Peyer's patch (tissue), 4 donors: ENCODE data around the gene TSPAN17. TPM values are rescaled to one million over a fixed set of nuclear protein-coding genes. Genes with fewer than 3 reads are reported as not detected.

ENCODE experiments used
- DNase-seq, 3 donors: peaks; one replicate each; pipeline ENCODE4 v3.0.0-alpha.2; 2017 to 2019
- H3K27ac ChIP-seq, 4 donors: fragments of 200-600 bp; sonication (generic); one replicate each; pipeline ENCODE4 v1.5.1; 2016 to 2019
- H3K27me3 ChIP-seq, 2 donors: fragments of 200-600 bp; sonication (generic); one replicate each; pipeline ENCODE4 v1.5.1; 2019
- H3K36me3 ChIP-seq, 3 donors: fragments of 200-600 bp; sonication (generic); one replicate each; pipeline ENCODE4 v1.5.1; 2016 to 2019
- H3K4me1 ChIP-seq, 4 donors: fragments of 200-600 bp; sonication (generic); one replicate each; pipeline ENCODE4 v1.5.1; 2016 to 2019
- H3K4me3 ChIP-seq, 4 donors: fragments of 200-600 bp; sonication (generic); 1 replicate in 3 of 4; 2 replicates in 1 of 4; pipeline ENCODE4 v1.5.1; 2016 to 2019; ENCODE audit warnings: mild to moderate bottlenecking in 1 of 4
- H3K9me3 ChIP-seq, 4 donors: fragments of 200-600 bp; sonication (generic); one replicate each; pipeline ENCODE4 v1.5.1; 2016 to 2019; ENCODE audit warnings: mild to moderate bottlenecking in 1 of 4
- POLR2A ChIP-seq, 2 donors: fragments of 450-650 bp; IDR thresholded peaks; one replicate each; pipeline ENCODE4 v1.5.1; 2017; ENCODE audit warnings: antibody characterized with exemption in 2 of 2, mild to moderate bottlenecking in 2 of 2, moderate library complexity in 2 of 2
- total RNA-seq, 4 donors: library from RNA; depleted of rRNA; stranded (reverse); fragments of >200 nt; gene quantifications; one replicate each; pipeline ENCODE4 v1.1.0, GENCODE V29; 2016
- TF ChIP-seq, protein P1 (sequence below), 6 experiments: fragments of 450-650 bp in 4 of 6; fragments of 200-600 bp in 2 of 6; sonication (generic) in 1 of 6; IDR thresholded peaks; one replicate each; pipeline ENCODE4 v1.5.1; 2017 to 2019; ENCODE audit warnings: antibody characterized with exemption in 6 of 6, mild to moderate bottlenecking in 3 of 6, moderate library complexity in 1 of 6

TSPAN17 gene
- total RNA-seq, 4 donors from 2014 or later, result 25.4 to 33.8 (median 28.7) TPM

DNA sequence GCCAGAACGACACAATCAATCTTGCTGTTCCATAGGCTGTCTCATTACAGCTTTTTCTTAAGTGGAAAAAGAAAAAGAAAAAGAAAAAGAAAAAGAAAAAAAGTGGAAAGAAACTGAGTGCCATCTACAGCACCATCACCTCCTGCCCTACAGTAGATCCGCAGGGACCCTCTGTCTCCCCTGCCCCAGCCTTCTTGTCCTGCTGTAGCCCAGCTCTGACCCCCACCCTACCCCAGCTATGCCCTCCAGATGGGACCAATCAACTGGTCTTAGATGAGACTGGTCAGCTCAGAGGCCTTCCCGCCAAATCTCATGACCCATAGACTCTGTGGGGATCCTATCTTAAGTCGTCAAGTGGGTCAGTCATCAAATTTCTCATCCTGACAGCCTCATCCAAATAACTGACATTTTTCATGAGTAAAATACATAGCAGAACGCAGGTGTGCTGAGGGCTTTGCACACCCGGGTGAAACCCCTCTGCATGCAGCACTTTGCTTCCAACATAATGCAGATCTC is 34.8 kb downstream of the TSPAN17 start:
- Histone ChIP-seq H3K4me3 (no peak overlapping the region), H3K4me1 (no peaks in the 10 kb centered on the region), H3K9me3 (no peaks in the 10 kb centered on the region), H3K27ac (no peak overlapping the region), H3K27me3 (no peaks in the 10 kb centered on the region), H3K36me3 (no peaks in the 10 kb centered on the region)
- TF ChIP-seq POLR2A (IDR thresholded peaks at IDR 0.05), result no peak
- TF ChIP-seq, protein P1, sequence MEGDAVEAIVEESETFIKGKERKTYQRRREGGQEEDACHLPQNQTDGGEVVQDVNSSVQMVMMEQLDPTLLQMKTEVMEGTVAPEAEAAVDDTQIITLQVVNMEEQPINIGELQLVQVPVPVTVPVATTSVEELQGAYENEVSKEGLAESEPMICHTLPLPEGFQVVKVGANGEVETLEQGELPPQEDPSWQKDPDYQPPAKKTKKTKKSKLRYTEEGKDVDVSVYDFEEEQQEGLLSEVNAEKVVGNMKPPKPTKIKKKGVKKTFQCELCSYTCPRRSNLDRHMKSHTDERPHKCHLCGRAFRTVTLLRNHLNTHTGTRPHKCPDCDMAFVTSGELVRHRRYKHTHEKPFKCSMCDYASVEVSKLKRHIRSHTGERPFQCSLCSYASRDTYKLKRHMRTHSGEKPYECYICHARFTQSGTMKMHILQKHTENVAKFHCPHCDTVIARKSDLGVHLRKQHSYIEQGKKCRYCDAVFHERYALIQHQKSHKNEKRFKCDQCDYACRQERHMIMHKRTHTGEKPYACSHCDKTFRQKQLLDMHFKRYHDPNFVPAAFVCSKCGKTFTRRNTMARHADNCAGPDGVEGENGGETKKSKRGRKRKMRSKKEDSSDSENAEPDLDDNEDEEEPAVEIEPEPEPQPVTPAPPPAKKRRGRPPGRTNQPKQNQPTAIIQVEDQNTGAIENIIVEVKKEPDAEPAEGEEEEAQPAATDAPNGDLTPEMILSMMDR (IDR thresholded peaks at IDR 0.05), result no peak
- DNase-seq, result no peak

DNA sequence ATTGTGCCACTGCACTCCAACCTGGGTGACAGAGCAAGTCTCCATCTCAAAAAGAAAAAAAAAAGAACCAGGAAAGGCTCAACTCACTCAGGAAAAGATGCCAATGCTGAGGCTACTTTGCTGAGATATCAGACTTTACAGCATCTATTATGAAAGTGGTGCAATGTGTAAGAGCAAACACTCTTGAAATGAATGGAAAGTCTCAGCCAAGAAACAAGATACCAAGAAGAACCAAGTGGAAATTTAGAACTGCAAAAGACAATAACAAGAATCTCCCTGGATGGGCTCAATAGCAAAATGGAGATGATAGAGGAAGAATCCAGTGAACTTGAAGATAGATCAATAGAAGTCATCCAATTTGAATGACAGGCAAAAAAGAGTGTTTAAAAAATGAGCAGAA is 37.7 kb downstream of the TSPAN17 start:
- no peaks in the 10 kb centered on the region for H3K27me3 ChIP-seq
- TF ChIP-seq, protein P1 (IDR thresholded peaks at IDR 0.05), result no peak
- no peak for TF ChIP-seq POLR2A (IDR thresholded peaks at IDR 0.05)
- no peak overlapping the region for H3K27ac ChIP-seq
- H3K4me3 ChIP-seq, result no peak overlapping the region
- no peak for DNase-seq
- peaks cover 0 to 5% (median 0%) of the 10 kb centered on the region in 4 donors for H3K9me3 ChIP-seq
- H3K36me3 ChIP-seq, result no peaks in the 10 kb centered on the region
- no peaks in the 10 kb centered on the region for H3K4me1 ChIP-seq

DNA sequence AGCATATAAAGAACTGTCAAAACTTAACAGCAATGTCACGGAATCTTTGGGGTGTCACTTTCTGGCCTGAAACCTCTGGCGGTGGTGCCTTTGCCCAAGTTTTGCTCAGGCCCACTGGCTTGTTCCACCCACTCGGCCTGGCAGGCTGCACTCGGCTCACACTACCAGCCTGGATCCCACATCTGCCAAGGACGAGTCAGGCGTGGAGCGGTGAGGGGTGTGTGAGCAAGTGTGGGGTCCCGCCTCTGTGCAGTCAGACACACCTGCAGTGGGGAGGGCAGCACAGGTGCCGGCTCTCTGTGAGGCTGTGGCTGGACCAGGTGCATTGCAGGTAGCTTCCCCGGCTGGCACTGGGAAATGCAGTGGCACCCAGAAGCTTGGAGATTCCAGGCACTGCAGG is 40.0 kb downstream of the TSPAN17 start:
- H3K36me3 ChIP-seq, result no peaks in the 10 kb centered on the region
- H3K4me1 ChIP-seq, result no peaks in the 10 kb centered on the region
- H3K9me3 ChIP-seq, result peaks cover 0 to 5% (median 0%) of the 10 kb centered on the region in 4 donors
- H3K27me3 ChIP-seq, result no peaks in the 10 kb centered on the region
- no peak overlapping the region for H3K4me3 ChIP-seq
- no peak for TF ChIP-seq POLR2A (IDR thresholded peaks at IDR 0.05)
- TF ChIP-seq, protein P1 (IDR thresholded peaks at IDR 0.05), result no peak
- DNase-seq, result no peak
- H3K27ac ChIP-seq, result no peak overlapping the region

DNA sequence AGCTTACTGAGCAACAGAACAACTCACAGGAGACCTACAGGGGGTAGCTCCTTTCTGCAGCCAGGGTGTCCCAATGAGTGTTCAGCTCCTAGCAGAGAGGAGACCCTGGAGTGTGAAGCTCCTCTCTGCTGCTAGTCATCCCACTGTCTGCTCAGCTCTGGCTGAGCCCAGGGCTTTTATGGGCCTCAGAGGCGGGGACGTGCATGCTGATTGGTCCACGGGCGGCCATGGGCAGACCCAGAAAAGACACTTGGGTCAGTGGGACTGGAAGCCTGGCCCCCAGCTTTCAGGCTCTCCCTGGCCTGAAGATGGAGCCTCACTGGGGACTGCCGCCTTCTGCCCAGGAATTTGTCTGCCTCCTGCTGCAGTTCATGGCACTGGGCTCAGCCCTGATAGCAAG is 40.6 kb downstream of the TSPAN17 start:
- H3K27me3 ChIP-seq, result no peaks in the 10 kb centered on the region

DNA sequence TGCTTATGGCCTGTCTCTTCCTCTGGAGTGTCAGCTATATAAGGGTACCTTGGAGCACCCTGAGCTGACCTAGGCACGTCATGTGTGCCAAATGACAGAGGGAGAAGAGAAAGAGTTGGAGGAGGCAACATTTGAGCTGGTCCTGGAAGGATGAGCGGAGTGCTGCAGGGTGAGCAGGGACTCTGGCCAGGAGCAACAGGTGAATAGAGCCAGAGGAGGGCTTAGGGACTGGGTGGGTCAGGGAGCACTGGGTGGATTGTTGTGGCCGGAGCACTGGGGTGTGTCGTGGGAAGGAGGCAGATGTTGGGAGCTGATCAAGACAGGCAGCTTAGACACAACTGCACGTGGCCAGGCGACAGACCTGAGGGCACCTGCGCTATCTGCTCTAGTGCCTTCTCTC is 43.6 kb downstream of the TSPAN17 start:
- no peaks in the 10 kb centered on the region for H3K36me3 ChIP-seq
- H3K4me3 ChIP-seq, result no peak overlapping the region
- no peaks in the 10 kb centered on the region for H3K27me3 ChIP-seq
- H3K4me1 ChIP-seq, result peaks cover 0 to 16% (median 0%) of the 10 kb centered on the region in 4 donors
- TF ChIP-seq, protein P1 (IDR thresholded peaks at IDR 0.05), result no peak
- no peak for TF ChIP-seq POLR2A (IDR thresholded peaks at IDR 0.05)
- peaks cover 0 to 5% (median 0%) of the 10 kb centered on the region in 4 donors for H3K9me3 ChIP-seq
- no peak for DNase-seq
- no peak overlapping the region for H3K27ac ChIP-seq

More for the DNA sequence above, 40.6 kb downstream of the TSPAN17 start:
- no peak overlapping the region for H3K27ac ChIP-seq
- TF ChIP-seq POLR2A (IDR thresholded peaks at IDR 0.05), result no peak
- TF ChIP-seq, protein P1 (IDR thresholded peaks at IDR 0.05), result no peak
- H3K36me3 ChIP-seq, result no peaks in the 10 kb centered on the region
- no peak for DNase-seq
- peaks cover 0 to 5% (median 0%) of the 10 kb centered on the region in 4 donors for H3K9me3 ChIP-seq
- no peak overlapping the region for H3K4me3 ChIP-seq
- H3K4me1 ChIP-seq, result peaks cover 0 to 6% (median 0%) of the 10 kb centered on the region in 4 donors

DNA sequence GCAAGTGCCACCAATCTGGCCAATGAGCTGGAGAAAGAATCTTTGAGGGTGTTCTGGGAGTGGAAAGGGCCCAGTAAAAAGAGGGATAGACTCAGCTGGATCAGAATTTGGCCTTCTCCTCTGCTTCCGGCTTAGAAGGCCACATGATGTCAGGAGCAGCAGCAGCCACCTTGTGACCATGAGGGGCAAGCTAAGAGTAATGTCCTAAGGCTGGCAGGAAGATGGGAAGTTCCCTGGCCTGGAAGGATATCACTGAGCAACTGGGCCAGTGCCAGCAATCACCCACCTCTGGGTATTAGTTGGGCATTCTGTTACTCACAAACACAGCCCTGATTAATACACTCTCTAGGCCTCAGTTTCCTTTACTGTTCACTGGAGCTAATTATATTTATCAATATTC is 44.2 kb downstream of the TSPAN17 start:
- DNase-seq, result no peak
- Histone ChIP-seq H3K27me3 (no peaks in the 10 kb centered on the region), H3K36me3 (no peaks in the 10 kb centered on the region), H3K4me3 (no peak overlapping the region), H3K9me3 (peaks cover 0 to 5% (median 0%) of the 10 kb centered on the region in 4 donors), H3K4me1 (peaks cover 0 to 16% (median 0%) of the 10 kb centered on the region in 4 donors), H3K27ac (no peak overlapping the region)
- TF ChIP-seq, protein P1 (IDR thresholded peaks at IDR 0.05), result no peak
- no peak for TF ChIP-seq POLR2A (IDR thresholded peaks at IDR 0.05)
